K562 (cell line): ENCODE results near the gene STK24. TPM values are rescaled to one million over a fixed set of nuclear protein-coding genes. Genes with fewer than 3 reads are reported as not detected.

Experiments used
- ATAC-seq: fragments of 200-7000 bp; cut with Tn5 transposase; 3 replicates; pipeline ENCODE4 v1.9.1; 2020; ENCODE audit warnings: moderate library complexity
- BruUV-seq: library from RNA; stranded (reverse); fragments of 400-500 nt; replicated peaks from 2 replicates; lab custom pipeline; 2021; lab: Mats Ljungman, UMichigan
- CTCF ChIA-PET: fragments of 300-600 bp; formaldehyde crosslinking; extraction: SDS; loops from one replicate; lab custom pipeline; 2021; ENCODE audit warnings: low intra/inter-chr PET ratio; lab: Yijun Ruan, JAX
- POLR2A ChIA-PET: fragments of 300-600, 350-650 bp; sonication (Branson Sonifier 250); formaldehyde crosslinking; extraction: SDS; loops from one replicate; lab custom pipeline; 2021; ENCODE audit warnings: antibody characterized with exemption, inconsistent platforms; lab: Yijun Ruan, JAX
- DNase-seq, 4 experiments: peaks; one replicate each; pipeline versions ENCODE4 v3.0.0 to v3.0.0-alpha.2; 2011 to 2018; ENCODE audit warnings: low spot score in 3 of 4, mixed read lengths in 3 of 4; ENCODE audit errors: extremely low read depth in 1 of 4
- FAIRE-seq: peaks from 2 replicates; lab custom pipeline; 2011; peaks lifted over from hg19 to GRCh38; lab: Jason Lieb, UNC
- H2AFZ ChIP-seq: 2 replicates; pipeline ENCODE4 v1.6.0; 2011; ENCODE audit warnings: low read depth, low read length, control low read depth, inconsistent platforms
- H3K27ac ChIP-seq: fragments of 200-600 bp; 3 replicates; pipeline ENCODE4 v1.8.0; 2011; ENCODE audit warnings: low read depth, mild to moderate bottlenecking, control low read depth, inconsistent platforms, low read length, moderate library complexity, mixed read lengths; ENCODE audit errors: extremely low read depth
- H3K27me3 ChIP-seq, 2 experiments: fragments of 300-600 bp in 1 of 2; 2 replicates in 1 of 2; 3 replicates in 1 of 2; pipeline versions ENCODE4 v1.6.0 to v1.8.0; 2011; ENCODE audit warnings: inconsistent platforms in 2 of 2, low read length in 2 of 2, mild to moderate bottlenecking in 1 of 2, mixed read lengths in 1 of 2, moderate library complexity in 1 of 2; ENCODE audit not compliant: control insufficient read depth in 2 of 2, insufficient read depth in 2 of 2
- H3K36me3 ChIP-seq: fragments of 300-600 bp; 3 replicates; pipeline ENCODE4 v1.8.0; 2011; ENCODE audit warnings: mild to moderate bottlenecking, low read length, inconsistent platforms; ENCODE audit not compliant: control insufficient read depth, insufficient read depth
- H3K4me1 ChIP-seq, 2 experiments: fragments of 200-600 bp in 1 of 2; replicated peaks in 1 of 2; 2 replicates in 1 of 2; 3 replicates in 1 of 2; pipeline versions ENCODE4 v1.5.1 to v1.8.0; 2011; ENCODE audit warnings: inconsistent platforms in 2 of 2, low read length in 2 of 2, mild to moderate bottlenecking in 1 of 2, mixed read lengths in 1 of 2, moderate library complexity in 1 of 2; ENCODE audit not compliant: control insufficient read depth in 2 of 2, insufficient read depth in 2 of 2
- H3K4me2 ChIP-seq: 2 replicates; pipeline ENCODE4 v1.6.1; 2011; ENCODE audit warnings: low read length, control low read depth, inconsistent platforms, mixed read lengths; ENCODE audit not compliant: insufficient read depth
- H3K4me3 ChIP-seq: fragments of 200-600 bp; sonication (generic), shearing (Covaris generic); 2 replicates; pipeline ENCODE4 v1.5.1; 2016; ENCODE audit warnings: control low read depth, inconsistent platforms
- H3K79me2 ChIP-seq: fragments of 200-600 bp; 3 replicates; pipeline ENCODE4 v1.8.0; 2011; ENCODE audit warnings: low read length, inconsistent platforms; ENCODE audit not compliant: control insufficient read depth, insufficient read depth
- H3K9ac ChIP-seq, 2 experiments: 2 replicates each; pipeline versions ENCODE4 v1.6.0 to v1.6.1; 2011; ENCODE audit warnings: low read depth in 2 of 2, low read length in 2 of 2, control low read depth in 1 of 2, inconsistent platforms in 1 of 2, mild to moderate bottlenecking in 1 of 2, mixed read lengths in 1 of 2; ENCODE audit not compliant: insufficient read depth in 1 of 2
- H3K9me1 ChIP-seq: one replicate; pipeline ENCODE4 v1.6.0; 2011; ENCODE audit warnings: inconsistent platforms, mild to moderate bottlenecking, low read length, moderate library complexity; ENCODE audit not compliant: control insufficient read depth, insufficient read depth
- H3K9me3 ChIP-seq: replicated peaks from 2 replicates; pipeline ENCODE4 v1.5.1; 2011; ENCODE audit warnings: low read depth, low read length, inconsistent platforms; ENCODE audit not compliant: control insufficient read depth, insufficient read depth
- H4K20me1 ChIP-seq: replicated peaks from 2 replicates; pipeline ENCODE4 v1.6.1; 2011; ENCODE audit warnings: low read length, inconsistent platforms, mixed read lengths; ENCODE audit not compliant: control insufficient read depth, insufficient read depth
- HDAC6 ChIP-seq: IDR thresholded peaks from 2 replicates; pipeline ENCODE4 v1.6.1; 2012; ENCODE audit warnings: low read depth, mild to moderate bottlenecking, control low read depth, inconsistent platforms, low read length, moderate library complexity
- KDM2B ChIP-seq: fragments of 250-450 bp; sonication (Bioruptor Pico); IDR thresholded peaks from 2 replicates; pipeline ENCODE4 v1.8.0; 2021; ENCODE audit warnings: mild to moderate bottlenecking, moderate library complexity
- MTA1 ChIP-seq: fragments of 450-650 bp; IDR thresholded peaks from 2 replicates; pipeline ENCODE4 v1.6.1; 2017; ENCODE audit warnings: borderline replicate concordance
- NFIC ChIP-seq: fragments of 450-650 bp; IDR thresholded peaks from 2 replicates; pipeline ENCODE4 v1.6.1; 2017; ENCODE audit warnings: mild to moderate bottlenecking, inconsistent platforms
- TBP ChIP-seq: optimal IDR thresholded peaks from 2 replicates; pipeline ENCODE3; 2011; ENCODE audit warnings: low read depth, low read length, improper control_type of control experiment
- TFE3 ChIP-seq: fragments of 450-650 bp; formaldehyde crosslinking; IDR thresholded peaks from 2 replicates; pipeline ENCODE4 v1.4.0; 2020; ENCODE audit warnings: mild to moderate bottlenecking, mixed read lengths
- ZFP91 ChIP-seq: sonication (generic); formaldehyde crosslinking; IDR thresholded peaks from 2 replicates; pipeline ENCODE4 v1.8.0; 2022; ENCODE audit warnings: mild to moderate bottlenecking, missing genetic modification reagents
- ZNF76 ChIP-seq: fragments of 250-450 bp; sonication (Bioruptor Pico); IDR thresholded peaks from 2 replicates; pipeline ENCODE4 v1.4.0; 2020; ENCODE audit warnings: mild to moderate bottlenecking, moderate library complexity, borderline replicate concordance
- WGBS: fragments of 100-300 bp; shearing (Covaris generic); methylation state at CpG from one replicate; pipeline ENCODE4 v1.1.6; 2016; ENCODE audit warnings: low coverage, mixed read lengths; ENCODE audit not compliant: insufficient coverage; ENCODE audit errors: missing lambda C conversion rate; 5-methylcytosine and 5-hydroxymethylcytosine counted together
- in situ Hi-C: fragments of 300-500 bp; cut with MboI; formaldehyde crosslinking; loops from 4 replicates; pipeline ENCODE4 v1.15.0; 2018; ENCODE audit warnings: inconsistent platforms, mixed read lengths
- intact Hi-C: fragments of 100-400 bp; cut with micrococcal nuclease; formaldehyde crosslinking; loops from 2 replicates; pipeline ENCODE4 v1.14.2; 2022
- polyA plus RNA-seq, 8 experiments: library from polyadenylated mRNA; depleted of rRNA in 4 of 8; stranded (reverse) in 5 of 8; unstranded in 3 of 8; fragments of >200 nt; fragmentation: Nextera tagmentation in 2 of 8; fragmentation: Illumina TruSeq in 1 of 8; extraction: Ambion mirVana in 2 of 8; extraction: Trizol in 1 of 8; gene quantifications; 2 replicates each; pipeline versions ENCODE4 v1.2.1 to v1.2.3, GENCODE V29; 2011 to 2014; ENCODE audit warnings: inconsistent platforms in 1 of 8, missing spikeins in 1 of 8
- total RNA-seq, 7 experiments: library from RNA; depleted of rRNA in 6 of 7; stranded (reverse); fragments of >200 nt in 6 of 7; fragmentation: Illumina TruSeq in 2 of 7; extraction: Trizol in 2 of 7; gene quantifications; 2 replicates each; pipeline versions ENCODE4 v1.2.1 to v1.2.3, GENCODE V29; 2011 to 2021; ENCODE audit warnings: low replicate concordance in 1 of 7

Gene STK24
- total and polyA plus RNA-seq, 9 of the 15 experiments (the other 6 are each of a cell fraction or from before 2014, with no cell fraction given): 3.8 to 78.4 (median 28.2) TPM

- ChIA-PET CTCF (no interaction called here), POLR2A (interaction anchor here (0.6 kb wide), 2 partner anchors 12 to 153 kb away, joined by 3 read pairs; no protein-coding TSS in a partner anchor)
- 2% methylated on average over 6 of the region's 6 CpGs for WGBS
- intact Hi-C loops (no loop called here), in situ Hi-C loops (no loop called here)
- FAIRE-seq (no peak), DNase-seq (no peak), ATAC-seq (no peak)
- no TSS peak for BruUV-seq
- H3K9me3 ChIP-seq: no peaks in the 10 kb centered on the region
- no peak overlapping the region for H3K4me3 ChIP-seq
- no peak overlapping the region for H3K27ac ChIP-seq
- H3K36me3 ChIP-seq: no peaks in the 10 kb centered on the region
- no peaks in the 10 kb centered on the region for H3K79me2 ChIP-seq
- TF ChIP-seq HDAC6: no peak
- TF ChIP-seq TBP: no peak
- no peak for TF ChIP-seq TFE3 (CRISPR knock-in tag)
- TF ChIP-seq KDM2B: no peak
- no peak for TF ChIP-seq MTA1
- no peak for TF ChIP-seq ZNF76
- no peak for TF ChIP-seq NFIC
- TF ChIP-seq ZFP91 (CRISPR knock-in tag): no peak
- H3K27me3 ChIP-seq: peaks cover 0 to 14% of the 10 kb centered on the region in 2 experiments; a peak in 1 of 5 replicates
- no peak overlapping the region for H2AFZ ChIP-seq
- no peaks in the 10 kb centered on the region for H3K4me1 ChIP-seq
- no peak overlapping the region for H3K4me2 ChIP-seq
- no peaks in the 10 kb centered on the region for H3K9me1 ChIP-seq
- no peaks in the 10 kb centered on the region for H4K20me1 ChIP-seq
- no peak overlapping the region for H3K9ac ChIP-seq
Measured at GRCh38 chr13:98622931-98623331, 46.0 kb upstream of the STK24 start.
